ENCODE measurements around the gene PACSIN2.
A peak's percentile ranks its signal among the peaks of the same experiment; 100 is the strongest.
"Not testable (repeated sequence)": the region's sequence is repeated elsewhere in the genome, so short reads cannot be mapped to it uniquely, and the experiment has no call there.

Gene PACSIN2

GRCh38 chr22:42938976-42939375 is 76.0 kb downstream of the PACSIN2 start:
- Histone ChIP-seq H4K20me1 (ENCODE audit: insufficient read depth, low read length) (peaks cover 67% of the 10 kb centered on the region), H2AFZ (ENCODE audit: low read depth, low read length) (no peak overlapping the region), H3K4me3 (ENCODE audit: low read depth in 1 of 2, low read length in 2 of 2) (no peak overlapping the region), H3K27ac (ENCODE audit: low read length) (no peak overlapping the region), H3K36me3 (ENCODE audit: insufficient read depth, low read length) (no peaks in the 10 kb centered on the region), H3K9ac (ENCODE audit: low read depth, low read length) (no peak overlapping the region), H3K4me1 (ENCODE audit: insufficient read depth, low read length) (no peaks in the 10 kb centered on the region), H3K27me3 (ENCODE audit: insufficient read depth, low read length, poor library complexity) (no peaks in the 10 kb centered on the region), H3K79me2 (ENCODE audit: insufficient read depth, low read length) (peaks cover 72% of the 10 kb centered on the region), H3K9me3 (ENCODE audit: insufficient read depth, low read length, severe bottlenecking) (no peaks in the 10 kb centered on the region), H3K4me2 (ENCODE audit: insufficient read depth, low read length) (no peak overlapping the region)
- DNase-seq (no peak), ATAC-seq (ENCODE audit: insufficient read depth, low read depth) (no peak)
- TF ChIP-seq CTCF (IDR thresholded peaks at IDR 0.05; ENCODE audit: borderline replicate concordance, extremely low read depth, low read length, poor library complexity, severe bottlenecking) (no peak), EZH2 (IDR thresholded peaks at IDR 0.05; ENCODE audit: borderline replicate concordance, low read depth, low read length, severe bottlenecking) (no peak)

GRCh38 chr22:42938449-42938848 is 76.5 kb downstream of the PACSIN2 start:
- no peak overlapping the region for H3K4me2 ChIP-seq (ENCODE audit: insufficient read depth, low read length)
- no peak overlapping the region for H2AFZ ChIP-seq (ENCODE audit: low read depth, low read length)
- ATAC-seq (ENCODE audit: insufficient read depth, low read depth) (no peak), DNase-seq (no peak)
- no peak overlapping the region for H3K27ac ChIP-seq (ENCODE audit: low read length)
- TF ChIP-seq EZH2 (IDR thresholded peaks at IDR 0.05; ENCODE audit: borderline replicate concordance, low read depth, low read length, severe bottlenecking) = no peak
- no peak for TF ChIP-seq CTCF (IDR thresholded peaks at IDR 0.05; ENCODE audit: borderline replicate concordance, extremely low read depth, low read length, poor library complexity, severe bottlenecking)
- H3K9me3 ChIP-seq (ENCODE audit: insufficient read depth, low read length, severe bottlenecking) = no peaks in the 10 kb centered on the region
- H3K9ac ChIP-seq (ENCODE audit: low read depth, low read length) = no peak overlapping the region
- H3K27me3 ChIP-seq (ENCODE audit: insufficient read depth, low read length, poor library complexity) = no peaks in the 10 kb centered on the region
- peaks cover 72% of the 10 kb centered on the region for H3K79me2 ChIP-seq (ENCODE audit: insufficient read depth, low read length)
- peaks cover 65% of the 10 kb centered on the region for H4K20me1 ChIP-seq (ENCODE audit: insufficient read depth, low read length)
- no peaks in the 10 kb centered on the region for H3K36me3 ChIP-seq (ENCODE audit: insufficient read depth, low read length)
- H3K4me1 ChIP-seq (ENCODE audit: insufficient read depth, low read length) = no peaks in the 10 kb centered on the region
- no peak overlapping the region for H3K4me3 ChIP-seq (ENCODE audit: low read depth in 1 of 2, low read length in 2 of 2)

- H3K9ac ChIP-seq (ENCODE audit: low read depth, low read length) = no peak overlapping the region
- no peaks in the 10 kb centered on the region for H3K4me1 ChIP-seq (ENCODE audit: insufficient read depth, low read length)
- H2AFZ ChIP-seq (ENCODE audit: low read depth, low read length) = no peak overlapping the region
- peaks cover 73% of the 10 kb centered on the region for H3K79me2 ChIP-seq (ENCODE audit: insufficient read depth, low read length)
- no peak overlapping the region for H3K4me3 ChIP-seq (ENCODE audit: low read depth in 1 of 2, low read length in 2 of 2)
- peak; percentile 29; the same call in 1 of the 3 replicates for ATAC-seq (ENCODE audit: insufficient read depth, low read depth)
- TF ChIP-seq CTCF (IDR thresholded peaks at IDR 0.05; ENCODE audit: borderline replicate concordance, extremely low read depth, low read length, poor library complexity, severe bottlenecking) (no peak), EZH2 (IDR thresholded peaks at IDR 0.05; ENCODE audit: borderline replicate concordance, low read depth, low read length, severe bottlenecking) (no peak)
- H3K27me3 ChIP-seq (ENCODE audit: insufficient read depth, low read length, poor library complexity) = no peaks in the 10 kb centered on the region
- H3K9me3 ChIP-seq (ENCODE audit: insufficient read depth, low read length, severe bottlenecking) = no peaks in the 10 kb centered on the region
- H4K20me1 ChIP-seq (ENCODE audit: insufficient read depth, low read length) = peaks cover 71% of the 10 kb centered on the region
- H3K27ac ChIP-seq (ENCODE audit: low read length) = no peak overlapping the region
- no peak for DNase-seq
- H3K4me2 ChIP-seq (ENCODE audit: insufficient read depth, low read length) = no peak overlapping the region
- no peaks in the 10 kb centered on the region for H3K36me3 ChIP-seq (ENCODE audit: insufficient read depth, low read length)
These were observed 77.6 kb downstream of the PACSIN2 start for GRCh38 chr22:42937164-42937843.

- H3K36me3 ChIP-seq (ENCODE audit: insufficient read depth, low read length); H2AFZ ChIP-seq (ENCODE audit: low read depth, low read length); H3K4me2 ChIP-seq (ENCODE audit: insufficient read depth, low read length); DNase-seq; H3K9me3 ChIP-seq (ENCODE audit: insufficient read depth, low read length, severe bottlenecking); H3K4me1 ChIP-seq (ENCODE audit: insufficient read depth, low read length); H3K27me3 ChIP-seq (ENCODE audit: insufficient read depth, low read length, poor library complexity); H3K9ac ChIP-seq (ENCODE audit: low read depth, low read length); H3K27ac ChIP-seq (ENCODE audit: low read length); ATAC-seq (ENCODE audit: insufficient read depth, low read depth); H3K4me3 ChIP-seq (ENCODE audit: low read depth in 1 of 2, low read length in 2 of 2): not testable (repeated sequence)
- peaks cover 75% of the 10 kb centered on the region for H3K79me2 ChIP-seq (ENCODE audit: insufficient read depth, low read length)
- H4K20me1 ChIP-seq (ENCODE audit: insufficient read depth, low read length) = peaks cover 77% of the 10 kb centered on the region
These were observed 78.3 kb downstream of the PACSIN2 start for GRCh38 chr22:42936680-42937079.
